Measurements from ENCODE around the gene CYBC1. TPM values are rescaled to one million over a fixed set of nuclear protein-coding genes. Genes with fewer than 3 reads are reported as not detected.

CYBC1 gene
- total and polyA plus RNA-seq, 8 donors = 35.9 to 196 (median 44.3) TPM

Small RNA genes lying within 50 kb of the gene (small RNA-seq; reads per million reads assigned to genes)
- 0 reads per million in 4 donors for gene RF00019

Other genes with a start within 250 kb of the CYBC1 start
- 100 to 1,000 TPM in 1 of 5 donors, 10 to 100 TPM in 4; 43.9 to 166 (median 90.6) TPM for gene CCDC57, start 237.9 kb downstream of the CYBC1 start, total RNA-seq
- gene CCDC57, start 237.9 kb downstream of the CYBC1 start, polyA plus RNA-seq = 10 to 100 TPM; 50.9 to 75.5 (median 72.5) TPM
- gene SLC16A3, start 221.7 kb downstream of the CYBC1 start, total RNA-seq = 10 to 100 TPM; 29.2 to 87.9 (median 53.3) TPM
- 10 to 100 TPM in 2 of 3 donors, 1 to 10 TPM in 1; 4.9 to 39.8 (median 20.4) TPM for gene SLC16A3, start 221.7 kb downstream of the CYBC1 start, polyA plus RNA-seq
- gene CSNK1D, start 177.1 kb downstream of the CYBC1 start, total RNA-seq = 100 to 1,000 TPM in 4 of 5 donors, 10 to 100 TPM in 1; 58.0 to 180 (median 140) TPM
- 10 to 100 TPM; 55.9 to 66.7 (median 65.4) TPM for gene CSNK1D, start 177.1 kb downstream of the CYBC1 start, polyA plus RNA-seq
- gene CD7, start 133.1 kb downstream of the CYBC1 start, total RNA-seq = 1 to 10 TPM in 2 of 5 donors, not detected in 3; 2.0 to 4.3 TPM
- 1 to 10 TPM; 2.1 to 8.6 (median 3.7) TPM for gene CD7, start 133.1 kb downstream of the CYBC1 start, polyA plus RNA-seq
- gene SECTM1, start 117.0 kb downstream of the CYBC1 start, total RNA-seq = 10 to 100 TPM in 2 of 5 donors, 1 to 10 TPM in 3; 1.8 to 48.8 (median 6.7) TPM
- 10 to 100 TPM in 2 of 3 donors, 1 to 10 TPM in 1; 9.3 to 23.1 (median 10.2) TPM for gene SECTM1, start 117.0 kb downstream of the CYBC1 start, polyA plus RNA-seq
- gene TEX19, start 91.5 kb downstream of the CYBC1 start, total RNA-seq = not detected
- not detected for gene TEX19, start 91.5 kb downstream of the CYBC1 start, polyA plus RNA-seq
- not detected for gene UTS2R, start 79.0 kb downstream of the CYBC1 start, total RNA-seq
- gene UTS2R, start 79.0 kb downstream of the CYBC1 start, polyA plus RNA-seq = not detected
- gene HEXD, start 32.4 kb downstream of the CYBC1 start, total RNA-seq = 100 to 1,000 TPM in 4 of 5 donors, 10 to 100 TPM in 1; 13.8 to 212 (median 124) TPM
- 100 to 1,000 TPM in 1 of 3 donors, 10 to 100 TPM in 2; 51.9 to 103 (median 93.4) TPM for gene HEXD, start 32.4 kb downstream of the CYBC1 start, polyA plus RNA-seq
- 10 to 100 TPM; 10.5 to 30.4 (median 23.2) TPM for gene OGFOD3, start 32.2 kb downstream of the CYBC1 start, total RNA-seq
- gene OGFOD3, start 32.2 kb downstream of the CYBC1 start, polyA plus RNA-seq = 10 to 100 TPM; 13.9 to 17.3 (median 15.3) TPM
- gene NARF, start 8.0 kb upstream of the CYBC1 start, total RNA-seq = 10 to 100 TPM; 29.4 to 83.9 (median 36.2) TPM
- 10 to 100 TPM; 71.9 to 78.2 (median 78.1) TPM for gene NARF, start 8.0 kb upstream of the CYBC1 start, polyA plus RNA-seq
- gene FOXK2, start 69.0 kb upstream of the CYBC1 start, total RNA-seq = 10 to 100 TPM; 31.7 to 71.8 (median 36.7) TPM
- gene FOXK2, start 69.0 kb upstream of the CYBC1 start, polyA plus RNA-seq = 10 to 100 TPM; 12.8 to 15.6 (median 15.0) TPM
- 100 to 1,000 TPM in 2 of 5 donors, 10 to 100 TPM in 3; 75.3 to 108 (median 92.9) TPM for gene WDR45B, start 197.7 kb upstream of the CYBC1 start, total RNA-seq
- 10 to 100 TPM; 62.8 to 70.7 (median 62.9) TPM for gene WDR45B, start 197.7 kb upstream of the CYBC1 start, polyA plus RNA-seq
- gene RAB40B, start 247.9 kb upstream of the CYBC1 start, total RNA-seq = 100 to 1,000 TPM in 2 of 5 donors, 10 to 100 TPM in 2, 1 to 10 TPM in 1; 7.6 to 133 (median 36.4) TPM
- gene RAB40B, start 247.9 kb upstream of the CYBC1 start, polyA plus RNA-seq = 10 to 100 TPM; 13.5 to 25.7 (median 17.7) TPM